Suppressor macrophage (primary cell): Measurements from ENCODE around the gene IFIT2.
A peak's percentile ranks its signal among the peaks of the same experiment; 100 is the strongest.
"Not testable (repeated sequence)": the region's sequence is repeated elsewhere in the genome, so short reads cannot be mapped to it uniquely, and the experiment has no call there.

Experiments
- DNase-seq, 4 experiments: peaks; one replicate each; pipeline ENCODE4 v3.0.0-alpha.2; 2020 to 2022

IFIT2 gene

DNA sequence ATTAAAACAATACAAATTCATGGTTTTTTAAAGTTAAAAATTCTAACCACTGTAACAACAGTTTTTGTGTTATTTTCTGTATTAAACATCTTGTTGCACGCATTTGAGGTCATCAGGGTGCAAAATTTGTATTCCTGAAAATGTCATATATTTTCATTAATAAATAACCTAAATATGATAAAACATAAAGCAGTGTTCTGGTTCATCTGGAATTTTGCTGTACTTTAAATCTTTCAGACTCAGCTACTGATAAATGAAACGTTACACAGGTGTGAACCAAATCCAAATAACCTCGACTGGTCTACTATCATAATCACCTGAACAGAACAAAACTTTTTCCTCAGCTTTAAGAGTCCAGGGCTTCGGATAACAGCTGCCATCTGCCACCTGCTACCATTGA lies 6.9 kb downstream of the IFIT2 start:
- DNase-seq = no peak

GRCh38 chr10:89309156-89310055 lies 7.6 kb downstream of the IFIT2 start:
- DNase-seq = no peak

DNA sequence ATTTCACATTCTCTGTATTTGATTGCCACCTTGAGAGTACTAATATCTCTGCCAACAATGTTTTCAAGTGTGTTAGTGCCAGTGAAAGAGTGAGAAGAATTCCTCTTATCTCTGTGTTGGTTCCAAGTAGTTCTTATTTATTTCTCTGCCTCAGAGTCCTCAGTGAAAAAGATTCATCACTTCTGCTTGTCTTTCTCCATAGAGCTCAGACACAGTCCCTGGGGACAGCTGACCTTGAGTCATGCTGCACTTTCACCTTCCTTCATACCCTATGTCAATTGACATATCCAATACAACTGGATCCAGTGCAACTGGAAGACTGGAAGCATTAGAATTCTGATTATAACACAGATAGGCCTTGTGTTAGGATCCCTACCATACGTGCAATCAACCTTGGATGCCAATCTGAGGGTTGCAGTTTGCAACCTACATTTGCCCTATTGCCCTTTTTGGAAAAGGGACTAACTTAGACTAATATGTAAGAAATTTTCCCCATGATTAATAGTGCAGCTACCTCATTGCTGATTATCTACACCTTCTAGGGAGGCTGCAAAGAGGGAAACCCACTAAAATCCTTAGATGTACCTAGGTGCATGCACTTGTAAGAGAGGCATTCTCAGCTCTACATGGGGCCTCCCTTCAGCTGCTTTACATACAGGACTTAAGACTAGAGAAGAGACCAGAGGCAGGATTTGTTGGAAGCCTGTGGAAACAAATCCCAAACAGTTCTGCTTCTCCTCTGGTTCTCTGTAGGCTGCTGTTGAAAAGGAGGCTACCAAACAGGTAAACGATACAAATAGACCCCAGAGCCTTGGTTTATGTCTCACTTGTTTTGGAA lies 8.4 kb downstream of the IFIT2 start:
- peak in 1 of 4 experiments; percentile 62 for DNase-seq

GRCh38 chr10:89312973-89313372 lies 11.1 kb downstream of the IFIT2 start:
- no peak for DNase-seq

DNA sequence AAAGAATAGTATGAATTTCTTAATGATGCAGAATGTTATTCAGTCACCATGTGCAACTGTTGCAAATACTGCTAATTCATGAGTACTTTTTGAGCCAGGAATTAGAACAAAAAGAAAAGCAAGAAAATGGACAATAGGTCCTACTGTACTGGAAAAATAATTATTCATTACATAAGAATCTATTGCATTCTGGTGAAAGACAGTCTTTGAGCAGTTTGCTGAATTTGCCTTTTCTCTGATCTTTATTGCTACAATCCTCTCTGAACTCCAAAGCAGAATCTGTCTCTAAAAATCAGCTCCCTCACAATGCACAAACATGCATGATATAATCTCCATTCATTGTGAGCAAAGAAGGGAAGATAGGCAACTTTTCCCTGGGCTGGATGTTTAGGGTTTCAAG lies 12.8 kb downstream of the IFIT2 start:
- no peak for DNase-seq

DNA sequence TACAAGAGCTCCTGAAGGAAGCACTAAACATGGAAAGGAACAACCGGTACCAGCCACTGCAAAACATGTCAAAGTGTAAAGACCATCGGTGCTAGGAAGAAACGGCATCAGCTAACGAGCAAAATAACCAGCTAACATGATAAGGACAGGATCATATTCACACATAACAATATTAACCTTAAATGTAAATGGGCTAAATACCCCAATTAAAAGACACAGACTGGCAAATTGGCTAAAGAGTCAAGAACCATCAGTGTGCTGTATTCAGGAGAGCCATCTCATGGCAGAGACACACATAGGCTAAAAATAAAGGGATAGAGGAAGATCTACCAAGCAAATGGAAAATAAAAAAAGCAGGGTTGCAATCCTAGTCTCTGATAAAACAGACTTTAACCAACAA lies 16.2 kb downstream of the IFIT2 start:
- DNase-seq = not testable (repeated sequence)

- DNase-seq = not testable (repeated sequence)
These were observed 23.2 kb downstream of the IFIT2 start for GRCh38 chr10:89325081-89325480.

- not testable (repeated sequence) for DNase-seq
These were observed 24.0 kb downstream of the IFIT2 start for GRCh38 chr10:89325856-89326255.

DNA sequence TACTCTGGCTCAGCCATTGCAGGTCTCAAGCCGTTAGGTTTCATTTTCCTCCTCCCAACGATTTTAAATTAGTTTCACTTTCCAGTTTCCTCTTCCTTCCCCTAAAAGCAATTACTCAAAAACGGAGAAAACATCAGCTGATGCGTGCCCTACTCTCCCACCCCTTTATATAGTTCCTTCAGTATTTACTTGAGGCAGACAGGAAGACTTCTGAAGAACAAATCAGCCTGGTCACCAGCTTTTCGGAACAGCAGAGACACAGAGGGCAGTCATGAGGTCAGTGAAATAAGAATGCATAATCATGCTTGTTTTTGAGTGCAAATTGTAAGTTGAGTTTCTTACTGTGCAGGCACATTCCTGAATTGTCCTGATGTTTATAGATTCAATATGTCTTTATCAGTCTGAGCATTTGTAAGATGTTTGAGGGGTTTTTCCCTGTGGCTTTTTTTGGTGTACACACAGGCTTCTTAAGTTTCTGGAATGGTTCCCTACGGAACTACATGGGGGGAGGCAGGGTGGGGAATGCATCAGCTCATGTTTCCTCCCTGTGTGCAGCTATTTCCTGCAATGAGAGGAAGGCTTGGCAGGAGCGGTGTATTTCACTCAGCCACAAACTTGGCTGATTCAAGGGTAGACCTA lies 26.1 kb downstream of the IFIT2 start, which contains the start of gene IFIT3:
Gene IFIT3 (plus strand): TSS at position 195 of the 639 bp plus-strand sequence. CDS start 77 bp downstream, at position 272.
- peak; percentile 79 to 93 (median 86) for DNase-seq

DNA sequence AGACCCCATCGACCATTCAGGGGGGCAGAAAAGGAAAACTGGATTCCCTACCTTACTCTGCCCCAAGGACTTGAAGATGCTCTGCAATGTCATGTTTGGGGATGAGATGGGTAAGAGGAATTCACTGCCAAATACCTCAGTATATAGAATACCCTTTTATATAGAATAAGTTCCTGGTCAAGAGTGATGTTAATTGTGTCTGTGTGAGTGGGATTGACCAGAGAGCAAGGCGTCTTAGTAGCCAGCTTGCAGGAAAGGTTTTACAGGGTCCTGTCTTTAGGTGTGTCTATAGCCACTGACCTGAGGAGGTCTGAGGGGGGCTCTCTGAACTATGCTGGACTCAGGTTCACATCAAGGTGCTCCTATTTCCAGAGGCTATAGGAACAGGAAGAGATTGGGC lies 27.3 kb downstream of the IFIT2 start:
- DNase-seq = no peak

GRCh38 chr10:89330014-89330413 lies 28.2 kb downstream of the IFIT2 start:
- not testable (repeated sequence) for DNase-seq

GRCh38 chr10:89330537-89331212 lies 28.8 kb downstream of the IFIT2 start:
- no peak for DNase-seq

DNA sequence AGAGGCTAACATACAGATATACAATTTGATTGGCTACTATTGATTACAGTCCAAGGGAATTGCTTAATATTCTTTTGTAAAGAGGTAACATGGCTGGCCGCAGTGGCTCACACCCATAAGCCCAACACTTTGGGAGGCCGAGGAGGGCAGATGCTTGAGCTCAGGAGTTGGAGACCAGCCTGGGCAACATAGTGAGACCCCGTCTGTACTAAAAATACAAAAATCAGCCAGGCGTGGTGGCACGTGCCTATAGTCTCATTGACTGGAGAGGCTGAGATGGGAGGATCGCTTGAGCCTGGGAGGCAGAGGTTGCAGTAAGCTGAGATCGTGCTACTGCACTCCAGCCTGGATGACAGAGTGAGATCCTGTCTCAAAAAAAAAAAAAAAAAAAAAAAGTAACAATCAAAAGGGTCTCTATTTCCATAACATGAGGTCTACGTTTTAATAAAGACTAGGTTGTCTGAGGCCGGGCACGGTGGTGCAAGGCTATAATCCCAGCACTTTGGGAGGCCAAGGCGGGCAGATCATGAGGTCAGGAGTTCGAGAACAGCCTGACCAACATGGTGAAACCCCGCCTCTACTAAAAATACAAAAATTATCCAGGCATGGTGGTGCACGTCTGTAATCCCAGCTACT lies 29.8 kb downstream of the IFIT2 start:
- DNase-seq = not testable (repeated sequence)

- peak; percentile 35 to 72 (median 54) for DNase-seq
These were observed 30.3 kb downstream of the IFIT2 start for GRCh38 chr10:89332123-89332633.

GRCh38 chr10:89335226-89335625 lies 33.4 kb downstream of the IFIT2 start:
- peak in 2 of 4 experiments; percentile 41 to 46 for DNase-seq

DNA sequence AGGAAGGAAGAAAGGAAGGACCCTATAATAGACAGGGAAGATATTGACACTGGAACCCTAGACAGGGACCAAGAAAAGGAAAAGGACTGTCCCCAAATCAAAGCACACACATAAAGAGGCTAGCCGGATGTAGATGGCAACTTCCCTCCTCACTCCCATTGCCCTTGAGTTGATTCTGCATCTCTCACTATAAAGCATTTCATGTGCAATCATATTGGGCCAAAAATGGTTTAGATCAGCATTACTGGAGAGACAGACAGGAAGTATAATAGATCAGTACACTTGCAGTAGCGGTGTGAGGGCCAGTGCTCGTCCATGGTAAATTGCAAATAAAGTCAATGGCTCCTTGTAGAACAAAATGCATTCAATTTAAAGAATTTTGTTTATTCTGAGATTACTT lies 34.4 kb downstream of the IFIT2 start:
- peak in 3 of 4 experiments; percentile 12 to 58 (median 46) for DNase-seq

- DNase-seq = peak in 1 of 4 experiments; percentile 31
These were observed 35.6 kb downstream of the IFIT2 start for GRCh38 chr10:89337484-89337883.

DNA sequence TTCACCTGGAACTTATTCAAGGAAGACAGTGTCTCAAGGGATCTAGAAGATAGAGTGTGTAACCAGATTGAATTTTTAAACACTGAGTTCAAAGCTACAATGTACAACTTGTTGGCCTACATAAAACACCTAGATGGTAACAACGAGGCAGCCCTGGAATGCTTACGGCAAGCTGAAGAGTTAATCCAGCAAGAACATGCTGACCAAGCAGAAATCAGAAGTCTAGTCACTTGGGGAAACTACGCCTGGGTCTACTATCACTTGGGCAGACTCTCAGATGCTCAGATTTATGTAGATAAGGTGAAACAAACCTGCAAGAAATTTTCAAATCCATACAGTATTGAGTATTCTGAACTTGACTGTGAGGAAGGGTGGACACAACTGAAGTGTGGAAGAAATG lies 36.9 kb downstream of the IFIT2 start:
- DNase-seq = no peak

DNA sequence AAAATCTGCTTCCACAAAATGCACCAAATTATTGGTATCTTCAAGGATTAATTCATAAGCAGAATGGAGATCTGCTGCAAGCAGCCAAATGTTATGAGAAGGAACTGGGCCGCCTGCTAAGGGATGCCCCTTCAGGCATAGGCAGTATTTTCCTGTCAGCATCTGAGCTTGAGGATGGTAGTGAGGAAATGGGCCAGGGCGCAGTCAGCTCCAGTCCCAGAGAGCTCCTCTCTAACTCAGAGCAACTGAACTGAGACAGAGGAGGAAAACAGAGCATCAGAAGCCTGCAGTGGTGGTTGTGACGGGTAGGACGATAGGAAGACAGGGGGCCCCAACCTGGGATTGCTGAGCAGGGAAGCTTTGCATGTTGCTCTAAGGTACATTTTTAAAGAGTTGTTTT lies 38.0 kb downstream of the IFIT2 start:
- DNase-seq = no peak

- DNase-seq = no peak
These were observed 39.8 kb downstream of the IFIT2 start for GRCh38 chr10:89341649-89342048.

DNA sequence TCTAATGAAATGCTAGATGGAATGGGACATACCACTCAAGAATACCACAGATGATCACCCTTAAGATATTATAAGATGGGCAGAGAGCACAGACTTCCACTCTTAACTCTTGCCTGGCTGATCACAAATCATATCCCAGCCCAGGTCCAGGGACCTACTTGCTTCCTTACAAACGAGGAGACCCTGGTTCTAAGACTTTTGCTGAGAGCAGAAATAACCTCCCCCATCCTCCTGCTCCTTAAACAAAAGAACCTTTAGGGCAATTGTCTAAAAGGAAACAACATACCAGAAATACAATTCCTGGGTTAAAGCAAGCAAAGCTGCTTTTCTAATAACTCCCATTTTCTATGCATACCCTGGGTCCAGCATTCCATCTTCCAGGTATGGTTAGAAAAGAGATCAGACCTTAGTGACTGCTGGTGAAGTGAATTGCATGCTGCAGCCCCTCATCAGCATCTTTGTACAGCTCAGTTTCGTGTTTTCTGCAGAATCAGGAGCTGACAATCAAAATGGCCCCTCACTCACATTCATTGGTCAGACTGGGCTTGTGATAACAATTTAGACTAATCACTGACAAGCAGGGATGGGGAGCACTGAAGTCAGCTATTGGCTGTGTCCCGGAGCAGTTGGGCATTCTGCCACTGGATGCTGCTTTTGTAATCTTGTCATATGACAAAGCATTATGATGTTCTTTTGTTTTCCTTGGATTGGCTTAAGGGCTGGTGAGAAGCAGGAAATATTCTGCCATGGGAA lies 40.5 kb downstream of the IFIT2 start:
- DNase-seq = peak in 3 of 4 experiments; percentile 30 to 43 (median 38)
